Fibroblast of pulmonary artery (primary cell): Measurements from ENCODE around the gene FXYD4.

Experiments
- DNase-seq: peaks from one replicate; pipeline ENCODE4 v3.0.0-alpha.2; 2010; ENCODE audit warnings: low read depth
- H3K4me3 ChIP-seq: replicated peaks from 2 replicates; pipeline ENCODE4 v1.5.1; 2011; ENCODE audit warnings: low read depth, mild to moderate bottlenecking, control low read depth, low read length, moderate library complexity
- TF ChIP-seq, protein P1 (sequence below): IDR thresholded peaks from 2 replicates; pipeline ENCODE4 v1.5.1; 2011; ENCODE audit warnings: mild to moderate bottlenecking, control low read depth, low read length, inconsistent platforms; ENCODE audit errors: missing control alignments

FXYD4 gene

GRCh38 chr10:43408331-43408709, 36.9 kb downstream of the FXYD4 start:
- TF ChIP-seq, protein P1, sequence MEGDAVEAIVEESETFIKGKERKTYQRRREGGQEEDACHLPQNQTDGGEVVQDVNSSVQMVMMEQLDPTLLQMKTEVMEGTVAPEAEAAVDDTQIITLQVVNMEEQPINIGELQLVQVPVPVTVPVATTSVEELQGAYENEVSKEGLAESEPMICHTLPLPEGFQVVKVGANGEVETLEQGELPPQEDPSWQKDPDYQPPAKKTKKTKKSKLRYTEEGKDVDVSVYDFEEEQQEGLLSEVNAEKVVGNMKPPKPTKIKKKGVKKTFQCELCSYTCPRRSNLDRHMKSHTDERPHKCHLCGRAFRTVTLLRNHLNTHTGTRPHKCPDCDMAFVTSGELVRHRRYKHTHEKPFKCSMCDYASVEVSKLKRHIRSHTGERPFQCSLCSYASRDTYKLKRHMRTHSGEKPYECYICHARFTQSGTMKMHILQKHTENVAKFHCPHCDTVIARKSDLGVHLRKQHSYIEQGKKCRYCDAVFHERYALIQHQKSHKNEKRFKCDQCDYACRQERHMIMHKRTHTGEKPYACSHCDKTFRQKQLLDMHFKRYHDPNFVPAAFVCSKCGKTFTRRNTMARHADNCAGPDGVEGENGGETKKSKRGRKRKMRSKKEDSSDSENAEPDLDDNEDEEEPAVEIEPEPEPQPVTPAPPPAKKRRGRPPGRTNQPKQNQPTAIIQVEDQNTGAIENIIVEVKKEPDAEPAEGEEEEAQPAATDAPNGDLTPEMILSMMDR, result no peak
- DNase-seq, result no peak
- peak overlapping the region; percentile 86 for H3K4me3 ChIP-seq

DNA sequence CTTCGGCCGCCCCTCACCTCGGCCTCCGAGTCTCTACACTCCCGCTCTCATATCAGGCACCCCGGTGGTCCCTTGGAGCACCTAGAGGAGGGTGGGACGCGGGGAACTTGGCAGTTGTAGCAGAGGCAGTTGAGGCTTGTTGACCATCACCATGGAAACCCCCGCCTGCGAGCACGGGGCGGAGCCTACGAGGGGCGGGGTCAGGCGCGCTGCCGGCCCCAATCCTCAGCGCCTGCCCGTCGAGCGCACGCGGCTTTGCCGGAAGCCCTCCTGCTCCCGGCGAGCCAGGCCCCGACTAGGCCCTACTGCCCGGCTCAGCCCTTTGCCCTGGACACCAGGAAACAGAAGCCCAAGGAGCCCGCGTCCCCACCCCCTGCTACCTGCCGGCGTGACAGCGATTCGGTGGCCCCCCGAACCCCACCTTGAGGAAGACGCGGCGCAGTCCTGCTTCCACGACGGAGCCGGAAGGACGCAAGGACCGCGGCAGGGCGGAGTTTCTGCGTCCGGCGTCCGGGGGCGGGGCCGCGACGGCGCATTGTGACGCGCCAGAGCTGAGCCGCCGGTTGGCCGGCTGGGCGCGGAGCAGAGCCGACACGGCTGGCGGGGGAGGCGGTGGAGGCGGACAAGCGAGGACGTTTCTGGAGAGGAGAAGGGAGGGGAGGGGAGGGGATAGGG, 37.4 kb downstream of the FXYD4 start, which contains the start of gene HNRNPF:
TSS of gene HNRNPF (minus strand) at position 477 of the 675 bp plus-strand sequence. CDS start 21,302 bp downstream, outside the sequence.
- DNase-seq, result peak; percentile 97
- TF ChIP-seq, protein P1, result no peak

GRCh38 chr10:43409385-43410109, 38.1 kb downstream of the FXYD4 start:
- peak overlapping the region; percentile 68 for H3K4me3 ChIP-seq
- DNase-seq, result no peak
- TF ChIP-seq, protein P1, result no peak

More for the DNA sequence above, 37.4 kb downstream of the FXYD4 start, which contains the start of gene HNRNPF:
- peak within 1 kb of the TSS; percentile 86 for H3K4me3 ChIP-seq

- TF ChIP-seq, protein P1, result no peak
- no peak for DNase-seq
- no peak overlapping the region for H3K4me3 ChIP-seq
Measured at GRCh38 chr10:43410345-43410744, 38.9 kb downstream of the FXYD4 start.

DNA sequence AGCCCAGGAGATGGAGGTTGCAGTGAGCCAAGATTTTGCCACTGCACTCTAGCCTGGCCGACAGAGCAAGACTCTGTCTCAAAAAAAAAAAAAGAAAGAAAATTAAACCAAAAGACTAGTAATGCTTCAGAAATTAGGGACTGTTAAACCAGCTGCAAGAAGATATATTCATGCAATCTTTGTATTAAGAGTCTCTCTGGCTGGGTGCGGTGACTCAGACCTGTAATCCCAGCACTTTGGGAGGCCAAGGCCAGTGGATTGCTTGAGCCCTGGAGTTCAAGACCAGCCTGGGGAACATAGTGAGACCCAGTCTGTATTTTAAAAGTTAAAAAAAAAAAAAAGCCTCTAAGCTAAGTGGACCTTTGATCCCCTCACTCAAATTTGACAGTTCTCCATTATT, 40.1 kb downstream of the FXYD4 start:
- DNase-seq, result no peak
- TF ChIP-seq, protein P1, result no peak
- no peak overlapping the region for H3K4me3 ChIP-seq

GRCh38 chr10:43415544-43415943, 44.1 kb downstream of the FXYD4 start:
- no peak for DNase-seq
- H3K4me3 ChIP-seq, result no peak overlapping the region
- TF ChIP-seq, protein P1, result no peak
